Stimulated activated CD8-positive, alpha-beta memory T cell treated with anti-CD3 and anti-CD28 coated beads, Interleukin-15, amount 100 ng/mL, for 1 hour (primary cell): Measurements from ENCODE around the gene DDX41.
"Not testable (repeated sequence)": the region's sequence is repeated elsewhere in the genome, so short reads cannot be mapped to it uniquely, and the experiment has no call there.

Experiments used
- DNase-seq: peaks from one replicate; pipeline ENCODE4 v3.0.0-alpha.2; 2020; ENCODE audit warnings: low read depth

Gene DDX41

DNA sequence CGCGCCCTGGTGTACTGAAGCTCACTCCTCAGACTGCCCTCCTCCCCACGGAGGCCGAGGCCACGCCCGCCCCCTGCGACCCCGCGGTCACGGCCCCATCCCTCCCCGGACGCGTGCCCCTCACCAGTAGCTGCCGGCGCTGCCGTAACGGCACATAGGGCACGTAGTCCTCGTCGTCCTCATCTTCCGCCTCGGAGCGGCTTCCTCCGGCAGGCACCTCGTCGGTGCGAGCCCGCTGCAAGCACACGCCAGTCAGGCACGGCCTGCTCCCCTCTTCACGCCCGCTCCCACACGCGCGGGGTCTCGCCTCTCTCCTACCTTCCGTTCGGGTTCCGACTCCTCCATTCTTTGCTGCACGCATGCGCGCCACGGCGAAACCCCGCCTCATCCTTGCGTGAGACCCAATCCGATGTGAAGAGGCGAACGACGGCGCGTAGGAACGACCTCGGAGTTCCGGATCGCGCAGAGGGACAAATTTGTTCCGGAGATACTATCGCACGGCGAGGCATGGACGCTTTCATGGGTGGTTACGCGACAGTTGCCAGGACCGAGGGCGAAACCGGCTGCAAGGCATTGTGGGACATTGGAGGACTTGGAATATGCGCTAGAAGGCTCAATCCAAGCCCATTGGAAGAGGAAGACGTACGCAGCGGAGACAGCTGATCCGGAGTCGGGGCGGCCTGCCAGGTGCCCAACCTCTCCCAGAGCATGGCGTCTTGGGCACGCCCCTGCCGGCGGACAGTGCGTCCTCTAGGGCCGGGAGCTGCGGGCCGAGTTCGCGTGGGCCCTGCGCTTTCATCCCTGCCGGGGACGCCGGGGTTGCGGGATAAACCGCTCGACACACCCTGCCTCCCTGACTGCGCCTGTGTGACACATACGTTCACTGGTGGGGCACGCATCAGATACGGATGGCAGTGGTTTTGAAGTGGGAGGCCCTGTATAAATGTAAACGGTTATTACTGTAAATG lies at the start of gene DDX41:
Gene DDX41, minus strand, starts transcription at position 361 of the 968 bp plus-strand sequence. Its CDS starts 16 bp downstream, at position 345.
- peak; percentile 89 for DNase-seq

DNA sequence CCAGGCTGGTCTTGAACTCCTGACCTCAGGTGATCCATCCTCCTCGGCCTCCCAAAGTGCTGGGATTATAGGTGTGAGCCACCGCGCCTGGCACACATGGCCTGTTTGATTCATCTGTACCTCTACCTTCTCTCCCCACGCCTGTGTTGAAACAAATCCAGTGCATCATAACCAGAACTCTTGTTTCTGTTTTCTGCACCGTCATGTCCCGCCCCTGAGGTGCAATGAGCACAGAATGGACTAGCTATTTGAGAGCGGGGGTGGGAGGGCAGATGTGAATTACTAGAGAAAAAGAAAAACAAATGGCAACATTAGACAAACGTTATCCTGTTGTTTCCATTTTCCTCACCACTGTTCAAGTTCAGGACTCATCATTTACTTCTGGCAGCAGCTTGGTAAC lies 48.3 kb upstream of the DDX41 start:
- no peak for DNase-seq

GRCh38 chr5:177559446-177559941 lies 42.7 kb upstream of the DDX41 start:
- not testable (repeated sequence) for DNase-seq

DNA sequence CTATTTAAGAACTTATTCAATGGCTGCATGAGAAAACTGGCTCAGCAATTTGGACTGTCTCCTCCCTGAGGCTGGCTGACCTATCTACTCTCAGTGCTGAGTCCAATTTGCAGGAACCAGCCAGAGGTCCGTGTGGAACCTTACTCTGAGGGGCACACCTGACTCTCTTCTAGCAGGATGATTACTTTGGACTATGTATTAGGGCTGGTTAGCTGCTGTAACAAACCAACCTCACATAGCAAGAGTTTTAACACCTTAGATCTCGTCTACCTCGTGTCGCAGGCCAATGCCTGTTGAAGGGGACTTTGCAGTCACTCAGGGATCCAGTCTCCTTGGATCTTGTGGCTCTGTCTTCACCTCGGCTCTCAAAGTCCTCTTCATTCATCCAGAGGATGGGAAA lies 41.0 kb upstream of the DDX41 start:
- DNase-seq: no peak

DNA sequence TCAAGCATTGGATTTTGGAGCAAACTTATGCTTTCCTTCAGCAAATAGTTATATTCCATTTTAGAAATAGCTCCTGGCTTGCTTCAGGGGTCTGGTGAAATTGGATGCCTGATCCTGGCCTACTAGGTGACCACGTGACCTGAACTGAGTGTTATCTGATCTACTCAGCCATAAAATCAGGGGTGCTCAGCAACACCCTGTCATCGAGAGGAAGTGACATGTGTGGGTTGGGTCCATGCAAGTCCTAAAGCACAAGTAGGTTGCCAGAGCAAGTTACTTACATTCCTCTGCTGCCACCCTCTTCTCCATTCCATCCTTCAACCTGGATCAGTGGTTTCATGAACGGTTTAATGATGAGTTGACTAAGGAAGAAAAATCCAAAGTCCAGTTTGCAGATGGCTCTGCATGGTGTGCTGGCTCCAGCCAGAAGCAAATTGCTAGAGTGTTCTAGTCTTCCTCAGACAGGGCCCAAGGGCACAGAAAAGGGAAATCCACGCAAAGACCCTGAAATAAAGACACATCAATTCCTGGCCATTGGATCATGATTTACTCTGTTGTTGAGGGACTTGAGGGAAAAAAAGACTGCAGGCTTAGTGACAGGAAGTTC lies 40.4 kb upstream of the DDX41 start:
- DNase-seq: no peak

GRCh38 chr5:177555665-177556064 lies 38.9 kb upstream of the DDX41 start:
- DNase-seq: no peak

DNA sequence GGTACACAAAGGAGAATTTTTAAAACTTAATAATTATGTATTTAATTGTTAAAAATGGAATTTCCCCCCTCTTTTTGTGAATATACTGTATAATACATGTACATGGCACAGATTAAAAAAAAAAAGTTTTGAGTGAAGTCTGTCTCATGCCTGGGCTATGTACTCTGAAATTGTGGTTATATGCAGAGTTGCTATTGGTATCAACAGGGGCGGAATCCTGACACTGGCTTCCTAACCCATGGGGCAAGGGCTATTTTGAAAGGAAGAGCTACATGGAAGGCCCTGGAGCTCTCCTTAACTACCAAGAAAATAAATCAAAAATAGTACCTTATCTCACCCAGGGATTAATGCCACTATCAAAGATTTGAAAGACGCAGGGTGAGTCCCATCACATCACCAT lies 38.5 kb upstream of the DDX41 start:
- no peak for DNase-seq

- DNase-seq: peak; percentile 90
These were observed 37.8 kb upstream of the DDX41 start, which contains the start of gene FAM193B for GRCh38 chr5:177554474-177555111. Gene FAM193B, minus strand, starts transcription at chr5:177554563. Its CDS starts 105 bp downstream, at chr5:177554458.

- no peak for DNase-seq
These were observed 37.1 kb upstream of the DDX41 start for GRCh38 chr5:177553671-177554429.

DNA sequence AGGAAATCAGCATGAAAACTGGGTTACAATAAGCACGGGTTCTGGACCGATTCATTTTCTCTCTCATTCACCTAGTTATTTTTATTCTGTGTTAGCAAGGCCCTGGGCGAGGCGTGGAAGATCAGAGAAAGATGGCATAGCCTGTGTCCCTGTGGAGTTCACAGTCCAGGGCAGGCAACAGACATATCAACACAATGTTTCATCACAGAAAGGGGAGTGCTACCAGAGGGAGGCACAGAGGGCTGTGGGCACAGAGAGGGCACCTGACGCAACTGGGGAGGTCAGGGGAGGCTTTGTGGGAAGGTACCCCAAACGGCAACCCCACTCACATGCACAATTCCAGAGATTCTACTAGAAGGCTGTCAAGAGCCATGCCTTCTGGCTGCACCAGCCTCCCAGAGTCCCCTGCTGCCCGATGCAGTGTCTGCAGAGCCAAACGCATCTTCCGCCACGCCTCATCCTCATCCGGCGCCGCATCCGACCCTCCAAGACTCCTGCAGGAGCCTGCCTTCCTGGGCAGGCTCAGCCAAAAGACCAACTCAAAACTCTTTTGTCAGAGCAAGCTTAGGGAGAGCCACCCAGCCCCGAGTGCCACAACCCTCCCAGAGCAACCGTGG lies 36.2 kb upstream of the DDX41 start:
- DNase-seq: no peak

DNA sequence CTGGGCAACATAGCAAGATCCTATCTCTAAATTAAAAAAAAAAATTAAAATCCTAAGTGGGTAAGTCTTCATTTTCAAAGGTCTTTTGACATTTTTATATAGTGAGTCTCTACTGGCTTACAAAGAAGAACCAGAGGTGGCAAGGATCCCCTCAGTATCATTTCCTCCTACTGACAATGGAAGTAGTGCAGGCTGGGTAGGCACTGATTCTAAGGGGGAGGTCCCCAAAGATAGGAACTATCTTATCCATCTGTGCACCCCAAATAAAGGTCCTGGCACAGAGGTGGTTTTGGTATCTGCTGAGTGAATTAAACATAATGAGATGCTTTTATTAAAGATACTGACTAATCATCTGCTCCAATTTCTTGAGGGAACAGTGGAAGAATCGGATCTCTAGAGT lies 33.4 kb upstream of the DDX41 start:
- no peak for DNase-seq

DNA sequence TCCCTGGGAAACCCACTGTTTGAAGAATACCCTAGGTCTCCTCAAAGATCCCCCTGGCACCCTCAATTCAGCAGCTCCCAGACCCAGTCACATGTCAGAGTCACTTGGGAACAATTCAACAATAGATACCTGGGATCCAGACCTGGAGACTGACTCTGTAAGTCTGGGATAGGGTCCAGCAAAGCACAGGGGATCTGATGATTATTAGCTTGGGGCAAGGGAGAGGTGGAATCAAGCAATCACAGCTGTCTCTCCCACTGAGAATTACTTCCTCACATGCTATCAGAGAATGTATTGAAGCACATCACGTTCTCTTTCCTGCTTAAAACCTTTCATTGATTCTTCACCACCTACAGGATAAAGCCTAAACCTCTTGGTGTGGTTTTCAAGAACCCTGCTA lies 31.7 kb upstream of the DDX41 start:
- no peak for DNase-seq

GRCh38 chr5:177547736-177548135 lies 31.0 kb upstream of the DDX41 start:
- no peak for DNase-seq

- no peak for DNase-seq
These were observed 29.5 kb upstream of the DDX41 start for GRCh38 chr5:177546258-177546741.

DNA sequence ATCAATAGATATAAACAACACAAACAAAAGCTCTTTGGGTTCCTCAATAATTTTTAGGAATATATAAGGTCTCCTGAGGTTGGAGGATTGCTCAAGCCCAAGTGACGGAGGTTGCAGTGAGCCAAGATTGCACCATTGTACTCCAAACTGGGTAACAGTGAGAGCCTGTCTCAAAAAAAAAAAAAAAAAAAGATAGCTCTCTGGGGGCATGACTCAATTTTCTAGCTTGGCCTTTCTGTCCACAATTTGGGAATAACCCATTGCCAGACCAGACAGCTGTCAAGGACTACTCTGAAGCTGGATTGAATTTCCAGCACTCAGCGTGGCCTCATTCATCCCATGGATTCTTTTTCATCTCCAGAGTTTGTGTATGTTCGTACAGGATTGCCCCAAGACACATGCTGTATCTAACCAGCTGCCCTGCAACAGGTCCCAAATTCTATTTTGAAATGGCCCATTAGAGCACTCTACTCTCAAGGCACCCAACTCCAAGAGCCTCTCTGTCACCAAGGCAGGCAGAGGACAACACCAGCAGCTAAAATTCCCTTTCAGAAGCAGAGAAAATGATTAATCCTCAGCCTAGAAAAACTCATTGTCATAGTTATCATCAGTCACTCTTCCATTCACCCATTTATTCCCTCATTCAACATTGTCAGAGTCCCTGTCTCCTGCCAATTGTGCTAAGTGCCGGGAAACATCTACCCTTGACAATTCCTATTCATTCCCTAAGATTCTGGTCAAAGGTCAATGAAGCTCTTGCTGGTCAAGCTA lies 28.9 kb upstream of the DDX41 start:
- DNase-seq: no peak

DNA sequence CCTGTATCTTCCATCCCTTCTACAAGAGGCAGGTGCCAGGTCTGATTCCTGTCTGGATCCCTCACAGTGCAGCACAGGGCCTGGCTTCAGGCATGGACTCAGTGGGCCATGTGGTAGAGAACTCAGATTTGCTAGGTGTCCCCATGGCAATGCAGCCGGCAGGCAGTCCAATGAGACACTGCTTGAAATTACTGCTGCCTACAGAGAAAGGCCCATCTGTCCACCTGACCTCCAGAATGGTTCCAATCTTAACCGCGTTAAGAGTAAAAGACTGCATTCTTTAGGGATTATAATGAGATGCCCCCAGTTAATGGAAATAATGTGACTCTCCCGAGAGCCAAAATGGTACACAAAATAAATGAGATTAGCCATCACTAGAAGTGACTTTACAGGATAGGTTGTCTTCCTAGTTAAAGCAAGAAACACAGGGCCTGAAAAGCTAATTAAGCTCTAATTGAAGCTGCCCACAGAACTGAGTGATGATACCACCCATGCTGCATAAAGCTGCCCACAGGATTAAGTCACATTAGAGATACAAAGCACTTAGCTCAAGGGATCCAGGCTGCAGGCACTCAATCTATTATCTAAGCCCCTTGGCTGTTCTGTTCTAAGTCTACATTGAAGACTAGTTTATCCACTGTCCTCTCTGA lies 26.2 kb upstream of the DDX41 start:
- DNase-seq: no peak

- no peak for DNase-seq
These were observed 23.7 kb upstream of the DDX41 start for GRCh38 chr5:177540438-177540837.

GRCh38 chr5:177539411-177539810 lies 22.6 kb upstream of the DDX41 start:
- no peak for DNase-seq

DNA sequence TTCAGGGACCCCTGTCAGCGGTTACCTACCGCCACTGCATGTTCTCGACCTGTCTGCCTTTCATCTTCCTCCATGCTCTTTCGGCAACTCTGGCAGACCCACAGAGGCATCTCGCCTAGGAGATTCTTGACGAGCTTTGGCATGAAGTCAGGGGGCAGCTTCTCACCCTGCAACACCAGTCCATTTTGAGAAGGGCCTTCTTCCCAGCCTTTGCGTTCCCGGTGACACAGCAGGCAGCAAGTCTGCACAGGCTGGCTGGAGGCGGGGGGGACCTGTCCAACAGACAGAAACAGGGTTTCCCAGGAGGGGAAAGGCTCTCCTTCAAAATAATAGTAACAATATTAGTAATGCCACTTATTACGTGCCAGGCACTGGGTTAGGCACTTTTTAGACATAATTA lies 22.1 kb upstream of the DDX41 start:
- no peak for DNase-seq
